Activated CD8-positive, alpha-beta T cell treated with anti-CD3 and anti-CD28 coated beads for 36 hours (primary cell): ENCODE data around the gene CTXN1. TPM values are rescaled to one million over a fixed set of nuclear protein-coding genes. Genes with fewer than 3 reads are reported as not detected.

Experiments used
- ATAC-seq: fragments of 200-7000 bp; cut with Tn5 transposase; one replicate; pipeline ENCODE4 v1.10.0; 2021; ENCODE audit warnings: mild to moderate bottlenecking, moderate library complexity
- CTCF ChIA-PET: fragments of 350-600 bp; sonication (Branson Sonifier 250); formaldehyde crosslinking; loops from one replicate; lab custom pipeline; 2021; ENCODE audit warnings: antibody characterized with exemption; lab: Charles Lee
- POLR2A ChIA-PET: fragments of 350-600 bp; sonication (Branson Sonifier 250); formaldehyde crosslinking; loops from one replicate; lab custom pipeline; 2021; ENCODE audit warnings: antibody characterized with exemption; lab: Charles Lee
- DNase-seq: peaks from one replicate; pipeline ENCODE4 v3.0.0-alpha.2; 2020
- H3K27ac Mint-ChIP-seq: one replicate; pipeline ENCODE4 v1.8.0; 2021; ENCODE audit warnings: mild to moderate bottlenecking, mixed read lengths
- H3K27me3 Mint-ChIP-seq: one replicate; pipeline ENCODE4 v1.8.0; 2021; ENCODE audit warnings: mixed read lengths
- H3K36me3 Mint-ChIP-seq: one replicate; pipeline ENCODE4 v1.8.0; 2021; ENCODE audit warnings: low read depth, mixed read lengths
- H3K4me1 Mint-ChIP-seq: one replicate; pipeline ENCODE4 v1.8.0; 2021; ENCODE audit warnings: low read depth, mixed read lengths
- H3K4me3 Mint-ChIP-seq: one replicate; pipeline ENCODE4 v1.8.0; 2021; ENCODE audit warnings: mild to moderate bottlenecking, moderate library complexity, mixed read lengths
- H3K9me3 Mint-ChIP-seq: one replicate; pipeline ENCODE4 v1.8.0; 2021; ENCODE audit warnings: mixed read lengths
- intact Hi-C: fragments of 100-400 bp; cut with micrococcal nuclease; formaldehyde crosslinking; loops from one replicate; pipeline ENCODE4 v1.10.0; 2022
- total RNA-seq, 2 experiments: library from RNA; stranded (reverse); gene quantifications; one replicate each; pipeline ENCODE4 v1.2.3, GENCODE V29; 2021
- TF ChIP-seq, protein P1 (sequence below): fragments of 200-600 bp; IDR thresholded peaks from one replicate; pipeline ENCODE4 v1.8.0; 2022; ENCODE audit warnings: antibody characterized with exemption, mild to moderate bottlenecking

Gene CTXN1
- total RNA-seq, 2 experiments from 2014 or later, result 0.74 to 0.87 TPM

DNA sequence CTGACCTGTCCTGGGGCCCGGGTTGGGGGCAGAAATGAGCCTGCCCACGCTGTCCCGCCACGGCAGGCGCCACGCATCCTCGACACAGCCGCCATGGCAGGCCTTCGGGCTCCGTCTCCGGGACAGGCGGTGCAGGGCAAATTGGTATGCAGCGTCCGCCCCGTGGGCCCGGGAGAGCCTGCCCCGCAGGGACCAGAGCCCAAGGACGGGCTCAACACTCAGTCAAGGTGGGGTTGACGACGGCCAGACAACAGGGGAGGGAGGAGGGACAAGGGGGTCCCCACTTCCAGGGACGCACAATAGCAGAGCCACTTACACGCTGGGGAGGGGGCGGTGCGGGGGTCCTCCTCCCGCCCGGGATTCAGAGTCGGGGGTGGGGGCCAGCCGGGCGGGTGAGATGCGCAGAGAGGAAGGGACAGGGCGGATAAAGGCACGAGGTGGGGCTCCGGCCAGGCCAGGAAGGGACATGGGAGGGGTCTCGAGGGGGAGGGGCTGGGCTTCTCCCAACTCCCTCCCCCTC lies 1.2 kb downstream of the CTXN1 start:
- ChIA-PET POLR2A (interaction anchor here (0.9 to 4.8 kb wide), 3 partner anchors 18 to 56 kb away, joined by 3 to 38 read pairs (median 5); partner anchors contain the start of gene TIMM44), CTCF (interaction anchor here (1.1 kb wide), 1 partner anchor 356 kb away, joined by 3 read pairs; no protein-coding TSS in a partner anchor)
- peaks cover 1% of the 10 kb centered on the region for H3K27me3 Mint-ChIP-seq
- DNase-seq (no peak), ATAC-seq (no peak)
- H3K9me3 Mint-ChIP-seq, result no peaks in the 10 kb centered on the region
- no peak overlapping the region for H3K4me3 Mint-ChIP-seq
- TF ChIP-seq, protein P1, sequence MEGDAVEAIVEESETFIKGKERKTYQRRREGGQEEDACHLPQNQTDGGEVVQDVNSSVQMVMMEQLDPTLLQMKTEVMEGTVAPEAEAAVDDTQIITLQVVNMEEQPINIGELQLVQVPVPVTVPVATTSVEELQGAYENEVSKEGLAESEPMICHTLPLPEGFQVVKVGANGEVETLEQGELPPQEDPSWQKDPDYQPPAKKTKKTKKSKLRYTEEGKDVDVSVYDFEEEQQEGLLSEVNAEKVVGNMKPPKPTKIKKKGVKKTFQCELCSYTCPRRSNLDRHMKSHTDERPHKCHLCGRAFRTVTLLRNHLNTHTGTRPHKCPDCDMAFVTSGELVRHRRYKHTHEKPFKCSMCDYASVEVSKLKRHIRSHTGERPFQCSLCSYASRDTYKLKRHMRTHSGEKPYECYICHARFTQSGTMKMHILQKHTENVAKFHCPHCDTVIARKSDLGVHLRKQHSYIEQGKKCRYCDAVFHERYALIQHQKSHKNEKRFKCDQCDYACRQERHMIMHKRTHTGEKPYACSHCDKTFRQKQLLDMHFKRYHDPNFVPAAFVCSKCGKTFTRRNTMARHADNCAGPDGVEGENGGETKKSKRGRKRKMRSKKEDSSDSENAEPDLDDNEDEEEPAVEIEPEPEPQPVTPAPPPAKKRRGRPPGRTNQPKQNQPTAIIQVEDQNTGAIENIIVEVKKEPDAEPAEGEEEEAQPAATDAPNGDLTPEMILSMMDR, result no peak
- peaks cover 12% of the 10 kb centered on the region for H3K36me3 Mint-ChIP-seq
- H3K4me1 Mint-ChIP-seq, result peaks cover 23% of the 10 kb centered on the region
- intact Hi-C loops, result loop anchor here (10.0 kb wide), 1 partner anchor 70 kb away; no protein-coding TSS in a partner anchor
- H3K27ac Mint-ChIP-seq, result no peak overlapping the region

DNA sequence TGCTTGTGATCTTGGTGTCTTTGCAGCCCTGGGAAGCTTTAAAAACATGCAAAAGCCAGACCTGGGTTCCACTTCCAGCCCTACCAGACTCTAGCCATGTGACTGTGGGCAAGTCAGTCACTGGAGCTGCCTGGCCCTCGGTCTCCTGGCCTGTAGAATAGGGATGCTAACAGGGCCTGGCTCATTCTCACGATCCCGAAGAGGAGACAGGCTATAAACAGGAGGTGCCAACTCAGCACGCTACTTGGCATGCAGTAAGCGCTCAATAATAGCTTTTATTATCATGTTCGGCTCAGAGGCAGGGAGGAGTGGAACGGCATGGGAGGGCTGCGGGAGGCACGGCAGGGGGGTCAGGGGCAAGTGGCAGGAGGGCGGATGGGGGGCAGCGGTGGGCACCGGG lies 1.7 kb downstream of the CTXN1 start:
- no peaks in the 10 kb centered on the region for H3K9me3 Mint-ChIP-seq
- DNase-seq, result no peak
- TF ChIP-seq, protein P1, result no peak
- peaks cover 27% of the 10 kb centered on the region for H3K4me1 Mint-ChIP-seq
- CTCF ChIA-PET, result interaction anchor here (1.1 to 1.4 kb wide), 2 partner anchors 72 to 356 kb away, joined by 3 read pairs; no protein-coding TSS in a partner anchor
- peaks cover 12% of the 10 kb centered on the region for H3K36me3 Mint-ChIP-seq
- H3K27me3 Mint-ChIP-seq, result peaks cover 4% of the 10 kb centered on the region
- H3K4me3 Mint-ChIP-seq, result no peak overlapping the region
- H3K27ac Mint-ChIP-seq, result no peak overlapping the region
- POLR2A ChIA-PET, result interaction anchor here (0.9 to 4.8 kb wide), 3 partner anchors 19 to 55 kb away, joined by 3 to 38 read pairs (median 5); partner anchors contain the start of gene TIMM44
- intact Hi-C loops, result loop anchor here (10.0 kb wide), 1 partner anchor 69 kb away; no protein-coding TSS in a partner anchor
- no peak for ATAC-seq

DNA sequence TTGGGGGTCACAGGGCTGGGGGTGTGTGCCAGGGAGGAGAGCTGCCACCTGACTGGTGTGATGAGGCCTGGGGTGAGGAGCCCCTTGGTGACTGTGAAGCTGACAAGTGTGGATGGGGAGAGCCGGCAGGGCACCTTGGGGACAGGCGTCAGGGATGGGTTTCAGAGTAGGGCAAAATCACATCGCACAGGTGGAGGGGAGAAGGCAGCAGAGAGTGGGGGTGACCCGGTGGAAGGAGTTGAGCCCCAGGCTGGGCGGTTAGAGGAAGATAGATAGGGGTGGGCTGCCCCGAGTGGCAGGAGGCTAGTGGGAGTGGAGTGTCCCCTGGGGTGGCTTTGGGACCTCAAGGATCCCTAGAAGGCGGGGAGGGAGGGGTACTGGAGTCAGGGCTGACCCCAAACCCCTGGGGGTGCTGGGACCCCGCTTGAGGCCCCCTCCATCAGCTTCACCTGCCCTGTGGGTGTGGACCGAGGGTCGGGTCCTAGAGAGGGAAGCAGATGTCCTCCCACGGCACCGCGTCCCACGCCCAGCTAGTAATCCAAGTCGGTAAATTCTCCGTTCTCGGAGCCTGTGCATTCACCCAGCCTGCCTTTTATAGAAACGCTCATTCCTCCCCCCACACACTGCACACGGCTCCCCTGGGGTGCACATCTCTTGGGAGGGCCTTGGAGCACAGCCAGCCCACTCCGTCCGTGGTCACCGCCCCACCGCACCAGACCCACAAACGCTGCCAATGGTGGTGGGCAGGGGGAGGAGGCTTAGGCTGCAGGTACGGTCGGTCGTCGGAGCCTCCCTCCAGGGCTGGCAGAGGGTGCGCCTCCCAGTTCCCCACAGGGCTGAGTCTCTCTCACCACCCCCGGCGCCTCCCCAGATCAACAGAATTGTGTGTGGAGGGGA lies 2.4 kb downstream of the CTXN1 start:
- no peak for ATAC-seq
- POLR2A ChIA-PET, result interaction anchor here (0.9 to 4.8 kb wide), 4 partner anchors 20 to 55 kb away, joined by 3 to 38 read pairs (median 4); partner anchors contain the start of gene TIMM44

DNA sequence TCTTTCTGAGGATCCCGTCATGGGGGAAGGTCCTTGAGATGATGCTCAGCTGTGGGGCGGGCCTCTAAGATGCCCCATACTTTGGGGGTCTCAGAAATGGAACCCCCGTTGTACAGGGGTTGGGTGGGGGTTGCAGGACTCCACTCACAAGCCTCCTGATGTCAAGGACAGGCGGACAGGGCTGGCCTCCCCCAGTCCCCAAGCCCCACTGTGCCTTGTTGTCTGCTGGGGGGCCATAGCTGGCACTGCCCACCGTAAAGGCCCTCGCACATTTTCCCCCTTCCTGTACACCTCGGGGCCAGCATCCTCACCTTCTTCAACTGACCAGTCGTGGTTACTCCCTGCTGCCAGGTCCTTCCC lies 3.1 kb downstream of the CTXN1 start:
- Mint-ChIP-seq H3K27me3 (peaks cover 10% of the 10 kb centered on the region), H3K27ac (no peak overlapping the region), H3K36me3 (peaks cover 3% of the 10 kb centered on the region), H3K9me3 (no peaks in the 10 kb centered on the region), H3K4me1 (peaks cover 20% of the 10 kb centered on the region), H3K4me3 (no peak overlapping the region)
- intact Hi-C loops, result loop anchor here (10.0 kb wide), 1 partner anchor 68 kb away; no protein-coding TSS in a partner anchor
- TF ChIP-seq, protein P1, result no peak
- DNase-seq, result no peak
- ChIA-PET CTCF (interaction anchor here (1.2 to 4.5 kb wide), 3 partner anchors 21 to 70 kb away, joined by 3 to 31 read pairs (median 4); partner anchors contain the start of gene TIMM44), POLR2A (interaction anchor here (1.2 to 4.8 kb wide), 2 partner anchors 20 to 54 kb away, joined by 3 to 38 read pairs; partner anchors contain the start of gene TIMM44)
- ATAC-seq, result no peak

More for the DNA sequence above, 2.4 kb downstream of the CTXN1 start:
- CTCF ChIA-PET, result interaction anchor here (1.1 to 4.5 kb wide), 3 partner anchors 20 to 355 kb away, joined by 3 to 31 read pairs (median 3); partner anchors contain the start of gene TIMM44
- DNase-seq, result no peak
- Mint-ChIP-seq H3K27ac (no peak overlapping the region), H3K9me3 (no peaks in the 10 kb centered on the region), H3K4me3 (no peak overlapping the region), H3K4me1 (peaks cover 21% of the 10 kb centered on the region), H3K36me3 (peaks cover 7% of the 10 kb centered on the region), H3K27me3 (peaks cover 4% of the 10 kb centered on the region)
- TF ChIP-seq, protein P1, result no peak
- intact Hi-C loops, result loop anchor here (10.0 kb wide), 1 partner anchor 69 kb away; no protein-coding TSS in a partner anchor
